SKM-1 (cell line): ENCODE results near the gene ST6GALNAC6.
"Not testable (repeated sequence)": the region's sequence is repeated elsewhere in the genome, so short reads cannot be mapped to it uniquely, and the experiment has no call there.

ENCODE experiments used
- DNase-seq: peaks from one replicate; lab custom pipeline; 2025; ENCODE audit not compliant: unreplicated experiment; lab: John Stamatoyannopoulos, UW

The ST6GALNAC6 gene

DNA sequence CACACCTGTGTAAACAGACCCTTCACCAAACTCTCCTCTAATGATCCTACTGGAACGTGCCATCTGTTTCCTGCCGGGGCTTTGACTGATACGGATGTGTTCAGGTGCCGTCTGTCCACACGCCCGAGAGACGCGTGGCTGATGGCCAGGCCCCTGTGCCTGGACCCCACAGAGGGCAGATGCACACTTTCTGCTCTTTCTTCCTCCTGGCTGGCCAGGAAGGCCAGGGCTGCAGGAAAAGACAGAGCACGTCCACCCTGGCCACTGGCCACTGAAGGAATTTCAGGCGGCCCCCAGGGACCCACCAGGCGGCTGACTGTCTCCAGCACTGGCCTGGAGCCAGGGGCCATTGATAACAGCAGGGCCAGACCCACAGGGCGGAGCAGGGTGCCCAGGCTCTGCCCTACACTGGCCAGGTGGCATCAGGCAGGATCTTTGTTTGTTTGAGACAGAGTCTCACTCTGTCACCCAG, 41.3 kb downstream of the ST6GALNAC6 start:
- no peak for DNase-seq

DNA sequence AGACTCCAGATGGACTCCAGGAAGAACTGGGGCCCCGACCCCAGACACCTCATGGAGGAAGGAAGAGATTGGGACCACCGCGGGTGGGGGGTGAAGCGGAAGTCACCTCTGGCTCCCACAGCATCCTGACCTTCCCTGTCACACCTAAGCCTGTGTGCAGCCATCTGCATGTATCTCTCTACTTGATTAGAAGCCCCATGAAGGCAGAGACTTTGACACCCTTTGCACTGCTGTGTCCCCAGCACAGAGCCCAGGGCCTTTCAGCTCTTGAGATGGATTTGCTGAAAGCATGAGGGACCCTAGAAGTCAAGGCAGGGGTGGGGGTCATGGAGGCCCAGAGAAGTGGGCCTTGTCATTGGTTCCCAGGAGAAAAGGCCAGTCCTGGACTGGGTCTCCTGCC, 42.1 kb downstream of the ST6GALNAC6 start:
- no peak for DNase-seq

DNA sequence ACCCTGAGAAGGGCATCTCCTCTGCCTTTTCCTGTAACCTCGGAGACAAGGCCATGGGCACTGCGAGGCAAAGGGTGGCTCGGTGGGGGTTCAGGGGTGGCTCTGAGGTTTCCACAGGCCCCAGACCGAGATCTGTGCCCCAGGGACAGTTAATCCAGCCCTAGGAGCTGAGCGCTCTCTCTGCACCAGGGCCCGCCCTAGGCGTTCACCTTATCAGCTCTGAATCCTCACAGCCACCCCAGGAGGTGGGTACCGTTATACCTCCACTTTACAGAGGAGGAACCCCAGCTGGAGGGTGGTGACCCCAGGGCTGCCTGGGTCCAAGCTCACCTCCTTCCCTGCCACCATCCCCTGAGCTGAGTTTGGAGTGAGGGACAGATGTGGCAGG, 42.7 kb downstream of the ST6GALNAC6 start:
- no peak for DNase-seq

DNA sequence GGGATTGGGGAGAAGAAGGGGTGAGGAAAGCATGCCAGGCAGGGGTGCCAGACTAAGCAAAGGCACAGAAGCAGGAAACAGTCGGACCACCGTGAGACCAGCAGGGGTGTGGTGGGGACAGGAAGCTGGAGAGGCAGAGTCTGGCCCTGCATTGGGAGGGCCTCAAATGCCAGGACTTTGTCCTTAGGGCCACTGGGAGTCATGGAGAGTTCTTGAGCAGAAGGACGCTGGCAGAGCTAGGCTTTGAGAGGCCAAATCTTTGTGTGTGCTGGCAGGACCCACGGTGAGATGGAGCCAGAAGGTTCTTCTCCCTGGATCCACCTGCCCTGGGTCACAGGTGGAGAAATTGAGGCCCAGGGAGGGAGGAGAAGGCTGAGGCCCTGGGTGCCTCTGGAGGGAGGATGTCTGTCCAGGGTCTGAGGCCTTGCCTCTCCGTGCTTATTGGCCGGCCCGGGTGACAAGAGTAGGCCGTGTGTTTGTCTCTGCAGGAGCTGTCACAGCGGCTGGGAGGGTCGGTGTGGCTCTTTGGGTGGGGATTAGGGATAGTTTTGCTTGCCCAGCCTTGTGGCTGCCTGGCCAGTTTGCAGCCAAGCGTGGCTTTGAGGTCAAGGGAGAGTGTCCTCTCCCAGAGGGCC, 43.2 kb downstream of the ST6GALNAC6 start:
- DNase-seq: no peak

DNA sequence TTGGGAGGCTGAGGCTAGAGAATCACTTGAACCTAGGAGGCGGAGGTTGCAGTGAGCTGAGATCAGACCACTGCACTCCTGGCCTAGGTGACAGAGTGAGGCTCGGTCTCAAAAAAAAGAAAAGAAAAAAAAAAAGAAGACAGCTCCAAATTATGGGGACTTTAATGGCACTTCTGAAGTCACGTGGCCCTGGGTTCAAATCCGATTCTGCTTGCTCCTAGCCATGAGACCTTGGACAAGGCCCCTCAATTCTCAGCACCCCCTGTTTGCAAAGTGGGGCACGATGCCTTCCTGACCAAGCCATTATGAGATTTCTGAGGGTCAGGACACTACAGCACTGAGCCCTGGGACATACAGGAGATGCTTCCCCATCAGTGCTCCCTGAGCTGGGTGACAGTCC, 43.9 kb downstream of the ST6GALNAC6 start:
- no peak for DNase-seq

DNA sequence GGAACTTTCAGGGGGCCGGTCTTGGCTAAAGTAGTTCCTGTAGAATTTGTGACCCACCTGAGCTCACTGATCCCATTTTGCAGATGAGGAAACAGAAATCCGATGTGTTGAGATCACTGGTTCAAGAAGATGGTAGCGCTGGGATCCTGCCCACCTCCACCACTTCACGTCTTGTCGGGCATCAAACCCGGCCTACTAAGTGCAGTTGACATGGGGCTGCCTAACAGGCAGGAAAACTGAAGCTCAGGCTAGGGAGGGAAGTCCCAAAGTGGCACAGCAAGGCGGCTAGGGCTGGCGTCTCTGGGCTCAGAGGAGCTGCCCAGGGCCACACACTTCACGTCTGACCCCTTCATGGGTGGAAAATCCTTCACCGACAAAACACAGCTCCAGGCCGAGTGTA, 44.4 kb downstream of the ST6GALNAC6 start:
- no peak for DNase-seq

DNA sequence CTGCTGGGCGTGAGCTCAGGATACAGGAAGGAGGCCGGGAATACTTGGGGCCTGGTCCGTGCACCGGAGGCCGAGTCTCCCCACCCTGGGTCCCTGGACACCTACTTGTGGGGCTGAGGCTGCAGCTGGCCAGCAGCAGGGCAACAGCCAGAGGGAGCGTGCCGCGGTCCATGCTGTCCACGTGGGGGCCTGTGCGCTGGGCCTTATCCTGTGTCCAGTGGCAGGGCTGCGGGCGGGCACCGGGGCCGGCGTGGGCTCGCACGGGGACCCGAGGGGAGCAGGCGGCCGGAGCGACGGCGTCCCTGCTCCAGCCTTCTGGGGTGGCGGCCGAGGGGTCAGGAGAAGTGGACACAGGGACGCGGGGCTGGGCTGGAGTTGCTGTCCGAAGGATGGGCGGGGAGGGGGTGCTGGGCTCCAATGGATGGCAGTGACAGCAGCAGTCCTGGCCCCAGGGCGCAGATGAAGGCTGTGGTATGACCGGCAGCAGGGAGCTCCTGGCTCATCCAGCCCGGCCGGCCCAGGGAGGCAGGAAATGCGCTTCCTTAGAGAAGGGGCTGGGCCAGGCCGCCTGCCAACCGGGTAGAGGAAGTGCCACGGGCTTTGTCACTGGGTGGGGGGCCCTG, 45.1 kb downstream of the ST6GALNAC6 start, which contains the start of gene ENG:
ENG (minus strand) TSS at position 475 of the 623 bp plus-strand sequence; CDS start at position 172, 303 bp downstream.
- no peak for DNase-seq

DNA sequence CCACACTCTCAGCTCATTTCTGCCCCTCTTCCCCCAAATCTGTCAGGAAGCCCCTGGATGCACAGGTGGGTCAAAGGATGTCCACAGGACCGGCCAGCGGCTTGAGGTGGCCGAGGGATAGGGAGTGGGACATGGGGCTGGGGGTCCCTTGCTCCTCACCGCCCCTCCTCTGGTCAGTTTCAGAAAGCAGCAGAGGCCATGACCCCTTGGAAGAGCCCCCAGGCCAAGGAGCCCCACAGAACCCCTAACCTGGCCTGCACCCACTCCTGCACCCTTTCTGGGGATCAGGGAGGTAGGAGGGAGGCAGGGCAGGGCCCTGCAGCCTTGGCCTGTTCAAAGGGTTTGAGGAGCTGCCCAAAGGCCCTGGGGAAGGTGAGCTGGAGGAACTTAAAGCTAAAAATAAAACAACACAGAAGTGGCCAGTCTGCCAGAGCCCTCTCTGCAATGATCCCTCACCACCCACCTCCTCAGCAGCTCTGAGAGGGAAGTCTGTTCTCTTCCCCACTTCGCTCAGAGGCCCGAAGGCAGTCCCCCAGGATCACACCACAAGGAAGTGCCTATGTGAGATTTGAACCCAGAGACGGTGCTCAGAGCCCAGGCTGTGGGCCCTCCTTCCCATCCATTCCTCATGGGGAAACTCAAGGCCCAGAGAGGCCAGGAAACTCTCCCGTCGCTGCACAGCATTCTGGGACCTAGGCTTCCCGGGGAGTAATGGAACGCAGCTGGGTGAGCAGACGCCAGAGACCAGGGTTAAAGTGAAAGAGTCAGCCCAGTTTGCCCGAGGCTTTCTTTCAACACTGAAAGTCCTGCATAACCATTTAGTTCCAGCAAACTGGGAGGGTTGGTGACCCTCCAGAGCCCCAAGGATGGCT, 45.9 kb downstream of the ST6GALNAC6 start:
- DNase-seq: no peak

DNA sequence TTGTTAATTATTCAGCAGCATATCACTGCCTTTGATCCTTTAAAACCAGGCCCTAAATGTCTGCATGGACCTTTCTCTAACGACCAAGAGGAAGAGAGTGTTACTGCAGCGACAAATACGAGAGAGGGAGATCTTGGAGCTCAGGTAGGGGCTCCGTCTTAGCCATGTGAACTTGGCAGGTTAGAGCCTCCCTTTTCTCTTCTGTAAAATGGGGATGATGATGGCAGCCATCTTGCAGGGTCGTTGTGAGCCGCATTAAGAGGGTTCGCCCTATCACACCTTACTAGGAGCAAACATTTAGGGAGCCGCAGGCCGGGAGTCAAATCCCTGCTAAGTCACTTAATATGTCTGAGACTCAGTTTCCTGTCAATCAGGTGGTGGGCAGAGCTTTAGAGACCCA, 46.6 kb downstream of the ST6GALNAC6 start:
- DNase-seq: no peak

DNA sequence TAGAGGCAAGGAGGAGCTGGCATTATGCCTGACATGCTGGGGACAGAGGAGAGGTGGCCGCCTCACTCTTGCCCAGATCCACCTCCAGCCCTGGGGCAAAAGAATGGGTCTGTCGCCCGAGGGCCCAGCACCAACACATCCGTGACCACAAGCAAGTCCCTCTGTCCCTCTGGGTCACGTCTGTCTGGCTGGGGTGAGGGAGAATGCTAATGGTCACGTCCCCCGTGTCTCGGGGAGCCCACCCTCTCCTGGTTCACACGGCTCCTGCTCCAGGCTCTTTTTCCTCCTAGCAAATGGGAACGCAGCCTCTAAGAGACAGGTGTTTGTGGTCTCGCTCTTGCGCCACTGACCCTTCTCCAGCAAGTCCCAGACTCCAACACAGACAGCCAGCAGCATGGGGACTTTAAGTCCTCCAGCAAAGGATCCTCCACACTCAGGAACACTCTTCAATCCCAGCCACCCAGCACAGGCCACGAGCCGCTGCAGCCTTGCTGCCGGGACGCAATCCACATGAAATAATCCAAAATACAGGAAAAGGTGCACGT, 49.0 kb downstream of the ST6GALNAC6 start:
- DNase-seq: no peak

DNA sequence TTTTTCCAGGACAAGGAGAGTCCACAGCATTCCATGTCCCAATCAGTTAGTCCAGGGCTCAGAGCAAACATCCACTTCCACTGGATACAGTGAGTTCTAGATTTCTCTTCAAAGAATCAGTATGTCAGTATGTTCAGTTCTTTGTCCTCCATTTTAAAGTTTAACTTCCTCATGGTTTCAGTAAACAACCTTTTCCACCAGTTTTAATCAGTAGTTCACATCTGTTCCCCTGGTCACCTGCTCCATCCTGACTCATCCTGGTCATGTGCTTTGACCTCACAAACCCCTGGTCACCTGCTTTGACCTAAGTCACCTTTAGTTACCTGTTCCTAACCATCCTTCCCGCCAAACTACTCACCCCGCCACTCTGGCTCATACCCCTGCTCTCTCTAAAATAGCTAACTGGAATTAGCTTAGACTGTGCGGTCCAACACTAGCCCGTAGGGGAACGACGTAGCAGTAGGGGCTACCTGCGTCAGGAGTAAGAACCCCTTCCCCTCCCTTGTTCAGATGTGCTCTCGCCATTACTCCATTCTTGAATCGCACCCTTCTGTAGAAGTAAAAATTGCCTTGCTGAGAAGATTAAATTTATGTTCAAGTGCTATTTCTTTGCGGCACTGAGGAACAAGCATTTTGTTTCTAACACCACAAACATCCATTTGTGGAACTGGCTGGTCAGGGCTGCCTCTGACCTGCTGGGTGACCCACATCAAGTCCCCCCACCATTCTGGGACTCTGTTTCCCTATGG, 50.5 kb downstream of the ST6GALNAC6 start:
- DNase-seq: no peak

DNA sequence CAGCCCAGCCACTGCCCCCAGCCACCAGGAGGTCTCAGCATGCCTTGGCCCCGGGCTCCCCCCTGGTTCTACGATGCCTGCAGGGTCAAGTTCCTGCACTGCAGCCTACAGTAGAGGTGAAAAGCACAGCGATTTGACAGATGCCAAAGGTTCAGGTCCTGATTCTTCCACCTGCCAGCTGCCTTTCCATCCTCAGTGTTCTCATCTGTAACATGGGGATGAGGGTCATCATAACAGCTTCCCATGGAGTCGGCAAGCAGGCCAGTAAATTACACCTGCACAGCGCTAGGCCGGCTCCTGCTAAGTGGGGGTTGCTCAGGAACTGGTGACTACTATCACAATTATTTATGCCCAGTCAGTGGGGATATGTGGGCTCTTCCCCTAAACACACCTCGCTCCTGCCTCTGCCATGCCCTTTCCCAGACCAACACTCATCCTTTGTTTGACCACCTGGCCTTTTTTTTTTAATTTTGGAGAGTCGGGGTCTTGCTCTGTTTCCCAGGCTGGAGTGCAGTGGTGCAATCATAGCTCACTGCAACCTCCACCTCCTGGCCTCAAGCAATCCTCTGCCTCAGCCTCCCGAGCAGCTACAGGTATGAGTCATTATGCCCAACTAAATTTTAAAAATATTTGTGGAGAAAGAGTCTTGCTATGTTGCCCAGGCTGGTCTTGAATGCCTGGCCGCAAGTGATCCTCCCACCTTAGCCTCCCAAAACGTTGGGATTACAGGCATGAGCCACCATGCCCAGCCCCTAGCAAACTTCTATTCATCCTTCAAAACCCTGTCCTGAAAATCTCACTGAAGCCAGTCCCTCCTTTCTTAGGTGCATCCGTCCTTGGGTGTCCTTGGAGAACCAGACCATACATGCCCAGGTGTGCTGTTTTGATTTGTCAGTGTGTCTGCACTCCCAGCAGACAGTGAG, 51.3 kb downstream of the ST6GALNAC6 start:
- no peak for DNase-seq

DNA sequence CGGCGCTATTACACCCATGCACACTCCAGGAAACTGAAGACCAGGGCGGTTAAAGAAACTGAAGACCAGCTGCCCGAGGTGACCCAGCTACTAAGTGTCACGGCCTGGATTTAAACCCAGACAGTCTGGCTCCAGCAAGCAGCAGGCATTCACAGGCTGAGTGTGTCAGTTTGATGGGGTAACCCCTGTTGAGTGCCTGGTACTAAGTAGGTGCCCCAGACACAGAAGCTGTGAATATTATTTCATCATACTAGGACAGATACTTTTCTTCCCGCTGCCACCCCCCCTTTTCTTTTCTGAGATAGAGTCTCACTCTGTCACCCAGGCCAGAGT, 52.3 kb downstream of the ST6GALNAC6 start:
- no peak for DNase-seq

DNA sequence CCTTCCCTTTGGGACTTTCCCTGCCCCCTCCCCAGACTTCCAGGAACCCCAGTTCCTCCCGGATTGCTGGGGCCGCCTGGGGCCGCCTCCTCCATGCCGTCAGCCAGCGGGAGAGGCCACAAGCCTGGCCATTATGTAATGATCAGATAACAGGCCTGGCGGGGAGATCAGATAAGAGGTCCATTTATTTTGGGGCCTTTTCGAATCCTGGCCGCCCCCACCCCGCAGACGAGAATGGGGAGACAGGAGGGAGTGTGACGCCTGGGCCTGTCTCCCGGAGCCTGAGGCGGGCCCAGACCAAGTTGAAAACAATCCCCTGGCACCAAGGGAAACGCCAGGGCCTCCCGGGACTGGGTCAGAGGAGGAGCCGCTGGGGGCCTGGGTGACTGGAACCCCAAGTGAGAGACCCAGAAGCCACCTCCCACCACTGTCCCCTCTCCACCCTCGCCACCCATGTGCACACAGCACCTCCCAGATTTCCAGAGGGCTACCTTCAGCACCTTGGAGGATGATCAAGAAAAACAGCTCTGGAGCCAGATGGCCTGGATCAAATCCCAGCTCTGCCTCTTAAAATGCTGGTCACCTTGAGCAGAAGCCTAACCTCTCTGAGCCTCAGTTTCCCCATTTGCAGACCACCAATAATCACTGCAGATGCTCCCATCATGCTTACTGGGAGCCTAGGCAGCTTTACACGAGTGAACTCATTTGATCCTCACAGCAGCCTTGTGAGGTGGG, 52.8 kb downstream of the ST6GALNAC6 start:
- no peak for DNase-seq

DNA sequence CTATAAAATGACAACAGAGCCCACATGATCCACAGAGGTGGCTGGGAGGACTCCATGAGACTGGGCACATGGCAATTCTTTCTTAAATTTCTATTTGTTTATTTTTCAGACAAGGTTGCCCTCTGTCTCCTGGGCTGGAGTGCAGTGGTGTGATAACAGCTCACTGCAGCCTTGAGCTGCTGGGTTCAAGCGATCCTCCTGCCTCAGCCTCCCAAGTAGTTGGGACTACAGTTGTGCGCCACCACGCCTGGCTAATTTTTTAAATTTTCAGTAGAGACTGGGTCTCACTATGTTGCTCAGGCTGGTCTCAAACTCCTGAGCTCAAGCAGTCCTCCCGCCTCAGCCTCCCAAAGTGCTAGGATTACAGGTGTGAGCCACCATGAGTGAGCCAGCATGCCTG, 53.8 kb downstream of the ST6GALNAC6 start:
- DNase-seq: not testable (repeated sequence)

DNA sequence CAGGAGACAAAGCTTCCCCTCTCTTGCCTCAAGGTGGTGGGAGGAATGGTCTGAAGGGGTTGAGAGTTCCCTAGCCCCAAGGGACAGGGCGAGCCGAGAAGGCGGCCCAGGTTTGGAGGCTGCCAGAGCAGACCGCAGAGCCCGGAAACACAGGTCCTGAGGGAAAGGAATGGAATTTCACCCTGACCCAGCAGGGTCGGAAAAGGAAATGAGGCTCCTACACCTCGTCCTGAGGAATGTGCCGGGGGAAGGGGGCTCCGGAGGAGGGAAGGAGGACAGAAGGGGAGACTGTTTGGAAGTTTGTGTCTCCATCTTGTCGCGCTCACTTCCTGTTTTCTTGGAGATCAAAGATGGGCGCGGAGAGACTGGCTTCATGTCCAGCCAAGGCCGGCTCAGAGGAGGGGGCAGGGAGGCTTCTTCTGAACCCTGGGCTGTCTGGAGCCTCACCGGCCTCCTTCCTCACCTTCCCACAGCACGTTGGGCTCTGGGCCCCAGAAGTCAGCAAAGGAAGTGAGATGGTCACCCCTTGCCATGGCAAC, 54.5 kb downstream of the ST6GALNAC6 start:
- DNase-seq: no peak

DNA sequence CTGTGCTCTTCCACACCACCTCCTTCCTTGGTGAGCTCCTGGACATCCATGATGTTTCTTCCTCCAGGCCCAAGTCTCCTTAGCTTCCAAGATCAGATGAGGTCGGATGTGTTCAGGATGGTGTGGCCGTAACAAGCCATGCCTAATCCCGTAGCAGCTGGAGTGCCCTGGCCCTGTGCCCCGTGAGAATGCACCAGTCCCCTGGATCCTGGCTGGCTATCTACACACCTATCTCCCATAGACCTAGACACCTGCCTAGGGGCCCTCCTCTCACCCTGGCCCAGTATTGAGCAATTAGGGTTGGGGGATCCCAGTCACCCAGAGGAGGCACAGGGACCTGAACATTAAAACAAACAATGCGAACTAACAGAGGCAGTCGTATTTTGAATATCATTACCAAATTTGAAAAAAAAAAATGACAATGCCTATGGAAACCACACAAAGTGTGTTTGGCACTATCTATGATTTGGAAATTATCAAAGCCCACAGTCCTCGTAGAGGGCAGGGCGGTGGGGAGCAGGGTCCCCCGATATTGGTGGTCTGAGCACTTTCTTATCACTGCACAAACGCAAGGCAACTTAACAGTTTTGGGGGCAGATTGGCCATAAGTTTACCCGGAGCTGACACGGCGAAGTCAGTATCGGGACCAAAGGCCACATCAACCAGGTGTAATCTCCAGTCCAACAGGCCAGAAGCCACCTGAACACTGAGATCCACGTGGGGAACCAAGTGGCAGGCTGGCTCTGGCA, 58.1 kb downstream of the ST6GALNAC6 start:
- DNase-seq: no peak

DNA sequence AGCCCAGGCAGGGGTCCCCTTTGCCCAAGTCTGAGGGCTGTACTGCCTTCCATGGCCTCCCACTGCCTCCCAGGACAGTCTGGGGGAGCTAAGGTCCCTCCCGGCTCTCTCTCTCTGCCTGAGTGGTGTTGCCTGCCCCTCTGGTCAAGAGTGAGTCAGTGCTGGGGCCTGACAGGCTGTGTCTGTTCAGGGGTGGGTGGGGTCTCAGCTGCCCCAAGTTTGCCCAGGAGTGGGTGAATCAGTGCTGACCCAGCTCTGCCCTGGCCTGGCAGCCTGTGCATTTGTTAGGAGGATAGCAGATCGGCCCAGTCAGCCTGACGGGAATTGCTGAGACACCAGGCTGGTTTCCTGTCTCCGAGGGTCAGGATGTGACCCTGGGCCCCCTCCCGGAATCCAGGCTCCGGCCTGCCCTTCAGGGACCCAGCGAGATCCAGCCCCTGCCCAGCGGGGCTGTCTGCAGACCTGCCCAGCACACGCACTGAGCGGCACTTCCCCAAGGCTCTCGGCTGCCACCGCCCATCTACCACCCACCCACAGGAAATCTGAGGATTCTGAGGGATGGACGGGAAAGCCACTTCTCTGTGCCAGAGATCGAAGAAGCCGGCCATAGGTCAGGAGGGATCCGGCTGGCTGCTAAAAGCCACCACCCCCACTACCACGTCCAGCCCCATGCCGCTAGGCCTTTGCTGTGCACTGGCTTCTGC, 60.9 kb downstream of the ST6GALNAC6 start:
- no peak for DNase-seq
